DMS 273 treated with DMSO at 0.1 percent for 48 hours (cell line): ENCODE results near the gene SHISAL2A.

ENCODE experiments used
- DNase-seq: peaks from one replicate; lab custom pipeline; 2025; lab: John Stamatoyannopoulos, UW

Gene SHISAL2A

GRCh38 chr1:52659851-52660596, 27.1 kb downstream of the SHISAL2A start:
- no peak for DNase-seq

- DNase-seq: no peak
These were observed 27.8 kb downstream of the SHISAL2A start for GRCh38 chr1:52660807-52661206.

GRCh38 chr1:52662645-52663313, 29.8 kb downstream of the SHISAL2A start:
- DNase-seq: no peak

- DNase-seq: no peak
These were observed 30.7 kb downstream of the SHISAL2A start for GRCh38 chr1:52663716-52664115.

- no peak for DNase-seq
These were observed 32.3 kb downstream of the SHISAL2A start for GRCh38 chr1:52665006-52665941.

GRCh38 chr1:52667290-52667689, 34.3 kb downstream of the SHISAL2A start:
- DNase-seq: no peak

GRCh38 chr1:52667984-52668383, 35.0 kb downstream of the SHISAL2A start:
- DNase-seq: no peak

- no peak for DNase-seq
These were observed 35.7 kb downstream of the SHISAL2A start for GRCh38 chr1:52668711-52669110.

GRCh38 chr1:52669696-52670095, 36.7 kb downstream of the SHISAL2A start:
- DNase-seq: no peak

GRCh38 chr1:52670604-52671003, 37.6 kb downstream of the SHISAL2A start:
- no peak for DNase-seq

GRCh38 chr1:52672946-52673345, 40.0 kb downstream of the SHISAL2A start:
- DNase-seq: no peak

- DNase-seq: no peak
These were observed 40.5 kb downstream of the SHISAL2A start for GRCh38 chr1:52673513-52673912.

GRCh38 chr1:52674497-52675384, 41.8 kb downstream of the SHISAL2A start:
- no peak for DNase-seq

GRCh38 chr1:52676249-52676903, 43.4 kb downstream of the SHISAL2A start:
- no peak for DNase-seq

GRCh38 chr1:52677076-52677806, 44.3 kb downstream of the SHISAL2A start:
- no peak for DNase-seq

GRCh38 chr1:52679048-52679447, 46.1 kb downstream of the SHISAL2A start:
- DNase-seq: no peak

- DNase-seq: no peak
These were observed 46.5 kb downstream of the SHISAL2A start for GRCh38 chr1:52679498-52679897.

- no peak for DNase-seq
These were observed 47.4 kb downstream of the SHISAL2A start for GRCh38 chr1:52680353-52680752.

- no peak for DNase-seq
These were observed 48.2 kb downstream of the SHISAL2A start for GRCh38 chr1:52681136-52681535.

GRCh38 chr1:52683367-52683940, 50.5 kb downstream of the SHISAL2A start:
- DNase-seq: no peak
